Spleen (tissue), 11 donors: ENCODE data around the gene PDE4D. TPM values are rescaled to one million over a fixed set of nuclear protein-coding genes. Genes with fewer than 3 reads are reported as not detected.
"Not testable (repeated sequence)": the region's sequence is repeated elsewhere in the genome, so short reads cannot be mapped to it uniquely, and the experiment has no call there.

Experiments
- DNase-seq: peaks from one replicate; pipeline ENCODE4 v3.0.0-alpha.2; 2020
- H3K27ac ChIP-seq, 8 donors: fragments of 200-600 bp; sonication (generic) in 7 of 8; 1 replicate in 4 of 8; 2 replicates in 4 of 8; pipeline versions ENCODE4 v1.5.0 to v1.8.0; 2016 to 2021; ENCODE audit warnings: inconsistent platforms in 4 of 8, mild to moderate bottlenecking in 4 of 8, moderate library complexity in 1 of 8
- H3K27me3 ChIP-seq, 7 donors: fragments of 200-600 bp; sonication (generic) in 6 of 7; replicated peaks in 1 of 7; 1 replicate in 4 of 7; 2 replicates in 3 of 7; pipeline versions ENCODE4 v1.5.0 to v1.8.0; 2016 to 2021; ENCODE audit warnings: inconsistent platforms in 3 of 7, mild to moderate bottlenecking in 1 of 7
- H3K36me3 ChIP-seq, 6 donors: fragments of 200-600 bp; sonication (generic) in 5 of 6; 1 replicate in 4 of 6; 2 replicates in 2 of 6; pipeline versions ENCODE4 v1.5.0 to v1.8.0; 2016 to 2021; ENCODE audit warnings: inconsistent platforms in 2 of 6
- H3K4me1 ChIP-seq, 6 donors: fragments of 200-600 bp; sonication (generic) in 5 of 6; 1 replicate in 3 of 6; 2 replicates in 3 of 6; pipeline versions ENCODE4 v1.5.0 to v1.8.0; 2016 to 2021; ENCODE audit warnings: inconsistent platforms in 3 of 6
- H3K4me3 ChIP-seq, 8 donors: fragments of 200-600 bp; sonication (generic) in 7 of 8; 1 replicate in 4 of 8; 2 replicates in 4 of 8; pipeline versions ENCODE4 v1.5.0 to v1.8.0; 2016 to 2021; ENCODE audit warnings: inconsistent platforms in 4 of 8, mild to moderate bottlenecking in 4 of 8, moderate library complexity in 2 of 8
- H3K9me3 ChIP-seq, 8 donors: fragments of 200-600 bp; sonication (generic) in 7 of 8; 1 replicate in 4 of 8; 2 replicates in 4 of 8; pipeline versions ENCODE4 v1.5.0 to v1.8.0; 2016 to 2021; ENCODE audit warnings: inconsistent platforms in 4 of 8
- POLR2A ChIP-seq, 3 donors: fragments of 450-650 bp; IDR thresholded peaks; one replicate each; pipeline ENCODE4 v1.5.1; 2017; ENCODE audit warnings: antibody characterized with exemption in 3 of 3, mild to moderate bottlenecking in 1 of 3
- POLR2AphosphoS5 ChIP-seq, 3 donors: sonication (generic); formaldehyde crosslinking; IDR thresholded peaks; one replicate each; pipeline ENCODE4 v1.5.1; 2017; ENCODE audit warnings: antibody characterized with exemption in 3 of 3
- WGBS, 5 donors: extraction: QIAGEN DNeasy Blood & Tissue Kit in 3 of 5; methylation state at CpG; one replicate each; pipeline versions ENCODE4 v1.1.5 to v1.1.7; 2013 to 2018; 5-methylcytosine and 5-hydroxymethylcytosine counted together
- intact Hi-C: fragments of 100-400 bp; cut with DNase I; formaldehyde crosslinking; loops from one replicate; pipeline ENCODE4 v1.15.0; 2023; ENCODE audit warnings: low total_unique reads
- polyA plus RNA-seq, 3 donors: library from polyadenylated mRNA; stranded (reverse); fragments of 200-250 nt; gene quantifications; one replicate each; pipeline ENCODE4 v1.2.1, GENCODE V29; 2013
- total RNA-seq, 7 donors: library from RNA; depleted of rRNA in 3 of 7; stranded (reverse); fragments of >200 nt in 3 of 7; fragmentation: NEBNext Ultra II Directional in 4 of 7; extraction: Animal tissue kit (Norgen Biotek cat#: 25700) in 4 of 7; gene quantifications; one replicate each; pipeline versions ENCODE4 v1.1.0 to v1.2.1, GENCODE V29; 2016 to 2021
- TF ChIP-seq, protein P1 (sequence below), 11 experiments: fragments of 200-600 bp in 7 of 11; fragments of 450-650 bp in 4 of 11; sonication (generic) in 4 of 11; IDR thresholded peaks in 8 of 11; conservative IDR thresholded peaks in 3 of 11; 1 replicate in 7 of 11; 2 replicates in 4 of 11; pipeline versions ENCODE4 v1.4.0 to v1.8.0; 2016 to 2021; ENCODE audit warnings: antibody characterized with exemption in 11 of 11, inconsistent platforms in 4 of 11, mild to moderate bottlenecking in 1 of 11
- donor health status: healthy with polysubstance abuse.
- donor health status: DM: no; HTN: no; CAD: no; lungs with moderate emphysema.
- donor health status: DM: no; HTN: no; CAD: no.
- donor health status: Bipolar disorder and iron deficiency.
- donor health status: healthy.
- donor health status: DM: no; HTN: no; CAD: no.
- donor health status: DM: yes; HTN: yes; CAD: no.

PDE4D gene
- total and polyA plus RNA-seq, 10 donors = 0.88 to 51.8 (median 18.2) TPM

DNA sequence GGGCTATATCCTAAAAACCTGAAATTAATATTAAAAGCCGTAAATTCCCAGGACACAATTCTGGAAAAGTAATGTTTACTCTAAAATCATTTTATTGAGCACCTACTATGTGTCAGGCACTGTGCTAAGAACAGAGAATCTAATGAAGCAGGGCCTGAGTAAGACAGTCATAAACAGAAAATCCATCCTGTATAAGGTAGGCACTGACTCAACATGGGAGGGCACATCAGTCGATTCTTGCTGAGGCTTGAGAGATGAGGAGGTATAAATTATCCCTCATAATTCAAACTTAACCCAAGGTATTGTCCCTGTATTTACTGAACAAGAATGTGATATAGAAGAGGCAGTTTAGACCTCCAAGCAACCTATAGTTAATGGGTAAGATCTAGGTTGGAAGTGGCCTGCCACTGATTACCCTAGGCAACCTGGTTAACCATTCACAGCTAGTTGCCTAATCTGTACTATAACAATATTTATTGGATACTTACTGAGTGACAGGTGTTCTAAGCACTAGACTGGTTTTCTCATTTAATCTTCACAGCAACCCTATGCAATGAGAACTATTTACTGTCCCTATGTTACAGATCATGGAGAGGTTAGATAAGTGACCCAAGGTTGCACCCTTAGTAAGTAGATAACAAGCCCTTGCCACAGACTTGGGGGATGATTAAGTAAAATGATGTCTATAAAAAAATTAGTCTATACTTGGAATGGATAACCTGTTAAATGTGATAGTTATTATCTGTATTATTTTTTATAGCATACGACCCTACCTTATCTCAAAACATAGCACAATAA is 317.7 kb downstream of the PDE4D start:
- intact Hi-C loops = no loop called here
- no peak for DNase-seq
- TF ChIP-seq, protein P1, sequence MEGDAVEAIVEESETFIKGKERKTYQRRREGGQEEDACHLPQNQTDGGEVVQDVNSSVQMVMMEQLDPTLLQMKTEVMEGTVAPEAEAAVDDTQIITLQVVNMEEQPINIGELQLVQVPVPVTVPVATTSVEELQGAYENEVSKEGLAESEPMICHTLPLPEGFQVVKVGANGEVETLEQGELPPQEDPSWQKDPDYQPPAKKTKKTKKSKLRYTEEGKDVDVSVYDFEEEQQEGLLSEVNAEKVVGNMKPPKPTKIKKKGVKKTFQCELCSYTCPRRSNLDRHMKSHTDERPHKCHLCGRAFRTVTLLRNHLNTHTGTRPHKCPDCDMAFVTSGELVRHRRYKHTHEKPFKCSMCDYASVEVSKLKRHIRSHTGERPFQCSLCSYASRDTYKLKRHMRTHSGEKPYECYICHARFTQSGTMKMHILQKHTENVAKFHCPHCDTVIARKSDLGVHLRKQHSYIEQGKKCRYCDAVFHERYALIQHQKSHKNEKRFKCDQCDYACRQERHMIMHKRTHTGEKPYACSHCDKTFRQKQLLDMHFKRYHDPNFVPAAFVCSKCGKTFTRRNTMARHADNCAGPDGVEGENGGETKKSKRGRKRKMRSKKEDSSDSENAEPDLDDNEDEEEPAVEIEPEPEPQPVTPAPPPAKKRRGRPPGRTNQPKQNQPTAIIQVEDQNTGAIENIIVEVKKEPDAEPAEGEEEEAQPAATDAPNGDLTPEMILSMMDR (IDR thresholded peaks at IDR 0.05 in 8 of 11, conservative IDR thresholded peaks at IDR 0.05 in 3 of 11) = no peak
- TF ChIP-seq POLR2AphosphoS5 (IDR thresholded peaks at IDR 0.05) (no peak), POLR2A (IDR thresholded peaks at IDR 0.05) (no peak)
- H3K36me3 ChIP-seq = no peaks in the 10 kb centered on the region
- H3K4me1 ChIP-seq = no peaks in the 10 kb centered on the region
- H3K27ac ChIP-seq = no peak overlapping the region
- H3K9me3 ChIP-seq = no peaks in the 10 kb centered on the region
- WGBS, 5 donors = 84 to 91% (median 90%) methylated on average over 3 of the region's 3 CpGs
- no peak overlapping the region for H3K4me3 ChIP-seq
- H3K27me3 ChIP-seq = no peaks in the 10 kb centered on the region

GRCh38 chr5:59573509-59573908 is 320.0 kb downstream of the PDE4D start:
- H3K4me3 ChIP-seq, H3K27ac ChIP-seq, DNase-seq, H3K9me3 ChIP-seq, intact Hi-C loops, H3K27me3 ChIP-seq, H3K36me3 ChIP-seq, H3K4me1 ChIP-seq: not testable (repeated sequence)
- WGBS, 5 donors = 92 to 95% (median 95%) methylated on average over 5 of the region's 5 CpGs

- Histone ChIP-seq H3K36me3 (no peaks in the 10 kb centered on the region), H3K4me3 (no peak overlapping the region), H3K4me1 (no peaks in the 10 kb centered on the region), H3K27ac (no peak overlapping the region), H3K9me3 (no peaks in the 10 kb centered on the region), H3K27me3 (no peaks in the 10 kb centered on the region)
- DNase-seq = no peak
- intact Hi-C loops = no loop called here
- no peak for TF ChIP-seq POLR2AphosphoS5 (IDR thresholded peaks at IDR 0.05)
- no peak for TF ChIP-seq POLR2A (IDR thresholded peaks at IDR 0.05)
- TF ChIP-seq, protein P1 (IDR thresholded peaks at IDR 0.05 in 8 of 11, conservative IDR thresholded peaks at IDR 0.05 in 3 of 11) = no peak
- 79 to 92% (median 84%) methylated on average over 3 of the region's 3 CpGs for WGBS, 5 donors
These were observed 322.5 kb downstream of the PDE4D start for GRCh38 chr5:59571067-59571466.

GRCh38 chr5:59569608-59570334 is 323.8 kb downstream of the PDE4D start:
- H3K27me3 ChIP-seq = no peaks in the 10 kb centered on the region
- H3K9me3 ChIP-seq = no peaks in the 10 kb centered on the region
- H3K4me3 ChIP-seq = no peak overlapping the region
- intact Hi-C loops = no loop called here
- H3K4me1 ChIP-seq = peaks cover 0 to 10% (median 0%) of the 10 kb centered on the region in 6 donors
- 45 to 50% (median 47%) methylated on average over 3 of the region's 3 CpGs for WGBS, 5 donors
- no peak for TF ChIP-seq POLR2A (IDR thresholded peaks at IDR 0.05)
- TF ChIP-seq, protein P1 (IDR thresholded peaks at IDR 0.05 in 8 of 11, conservative IDR thresholded peaks at IDR 0.05 in 3 of 11) = no peak
- TF ChIP-seq POLR2AphosphoS5 (IDR thresholded peaks at IDR 0.05) = no peak
- no peak overlapping the region for H3K27ac ChIP-seq
- no peaks in the 10 kb centered on the region for H3K36me3 ChIP-seq
- no peak for DNase-seq
